Glutamatergic neuron (in vitro differentiated cells): ENCODE measurements around the gene GFY. TPM values are rescaled to one million over a fixed set of nuclear protein-coding genes. Genes with fewer than 3 reads are reported as not detected.

Source experiments
- DNase-seq: peaks from one replicate; pipeline ENCODE4 v3.0.0; 2022
- H3K27ac Mint-ChIP-seq: one replicate; pipeline ENCODE4 v1.8.0; 2020; ENCODE audit warnings: mild to moderate bottlenecking, mixed read lengths, inconsistent platforms; ENCODE audit not compliant: unreplicated experiment
- H3K27me3 Mint-ChIP-seq: one replicate; pipeline ENCODE4 v1.8.0; 2020; ENCODE audit warnings: mild to moderate bottlenecking, moderate library complexity, mixed read lengths, inconsistent platforms; ENCODE audit not compliant: unreplicated experiment
- H3K36me3 Mint-ChIP-seq: one replicate; pipeline ENCODE4 v1.8.0; 2020; ENCODE audit warnings: mild to moderate bottlenecking, mixed read lengths, inconsistent platforms; ENCODE audit not compliant: unreplicated experiment
- H3K4me1 Mint-ChIP-seq: one replicate; pipeline ENCODE4 v1.8.0; 2020; ENCODE audit warnings: mild to moderate bottlenecking, low read depth, mixed read lengths, inconsistent platforms; ENCODE audit not compliant: unreplicated experiment
- H3K4me3 Mint-ChIP-seq: one replicate; pipeline ENCODE4 v1.8.0; 2020; ENCODE audit warnings: mild to moderate bottlenecking, mixed read lengths, inconsistent platforms; ENCODE audit not compliant: unreplicated experiment
- H3K9me3 Mint-ChIP-seq: one replicate; pipeline ENCODE4 v1.8.0; 2020; ENCODE audit warnings: mild to moderate bottlenecking, moderate library complexity, mixed read lengths, inconsistent platforms; ENCODE audit not compliant: unreplicated experiment
- CTCF ChIP-seq: fragments of 200-600 bp; sonication (generic); IDR thresholded peaks from one replicate; pipeline ENCODE4 v1.5.0; 2021; ENCODE audit not compliant: partially characterized antibody, unreplicated experiment
- total RNA-seq: library from RNA; stranded (reverse); fragmentation: NEBNext Ultra II Directional; extraction: Animal tissue kit (Norgen Biotek cat#: 25700); gene quantifications from one replicate; pipeline ENCODE4 v1.2.1, GENCODE V29; 2021; ENCODE audit not compliant: unreplicated experiment

GFY gene
- total RNA-seq, 1 donor from 2014 or later: 0.88 TPM

- Mint-ChIP-seq H3K27me3 (peaks cover 26% of the 10 kb centered on the region), H3K4me3 (peak overlapping the region; percentile 98), H3K9me3 (peaks cover 21% of the 10 kb centered on the region), H3K4me1 (peaks cover 31% of the 10 kb centered on the region), H3K36me3 (peaks cover 1% of the 10 kb centered on the region), H3K27ac (peak overlapping the region; percentile 91)
- no peak for TF ChIP-seq CTCF
- DNase-seq: peak; percentile 57
Observed at GRCh38 chr19:49440439-49441209, 15.4 kb downstream of the GFY start.

GRCh38 chr19:49441210-49441959 lies 16.2 kb downstream of the GFY start, which contains the start of gene SLC17A7:
TSS of gene SLC17A7 (minus strand) at chr19:49441527. CDS start at chr19:49441379, 148 bp downstream.
- peaks cover 22% of the 10 kb centered on the region for H3K27me3 Mint-ChIP-seq
- no peaks in the 10 kb centered on the region for H3K36me3 Mint-ChIP-seq
- H3K4me1 Mint-ChIP-seq: peaks cover 29% of the 10 kb centered on the region
- peaks cover 18% of the 10 kb centered on the region for H3K9me3 Mint-ChIP-seq
- peak within 1 kb of the TSS; percentile 98 for H3K4me3 Mint-ChIP-seq
- no peak for TF ChIP-seq CTCF
- DNase-seq: peak; percentile 87
- H3K27ac Mint-ChIP-seq: peak within 1 kb of the TSS; percentile 96

GRCh38 chr19:49441960-49442350 lies 16.8 kb downstream of the GFY start:
- H3K27ac Mint-ChIP-seq: peak overlapping the region; percentile 96
- peaks cover 26% of the 10 kb centered on the region for H3K4me1 Mint-ChIP-seq
- H3K36me3 Mint-ChIP-seq: no peaks in the 10 kb centered on the region
- peak overlapping the region; percentile 88 for H3K4me3 Mint-ChIP-seq
- TF ChIP-seq CTCF: no peak
- DNase-seq: no peak
- peaks cover 17% of the 10 kb centered on the region for H3K9me3 Mint-ChIP-seq
- peaks cover 22% of the 10 kb centered on the region for H3K27me3 Mint-ChIP-seq

- H3K4me3 Mint-ChIP-seq: peak overlapping the region; percentile 88
- H3K9me3 Mint-ChIP-seq: peaks cover 16% of the 10 kb centered on the region
- no peak for TF ChIP-seq CTCF
- no peaks in the 10 kb centered on the region for H3K36me3 Mint-ChIP-seq
- DNase-seq: peak; percentile 64
- peaks cover 19% of the 10 kb centered on the region for H3K27me3 Mint-ChIP-seq
- peak overlapping the region; percentile 96 for H3K27ac Mint-ChIP-seq
- peaks cover 24% of the 10 kb centered on the region for H3K4me1 Mint-ChIP-seq
Observed at GRCh38 chr19:49442354-49442753, 17.2 kb downstream of the GFY start.
